ENCODE results near the gene GNA12.

GNA12 gene

DNA sequence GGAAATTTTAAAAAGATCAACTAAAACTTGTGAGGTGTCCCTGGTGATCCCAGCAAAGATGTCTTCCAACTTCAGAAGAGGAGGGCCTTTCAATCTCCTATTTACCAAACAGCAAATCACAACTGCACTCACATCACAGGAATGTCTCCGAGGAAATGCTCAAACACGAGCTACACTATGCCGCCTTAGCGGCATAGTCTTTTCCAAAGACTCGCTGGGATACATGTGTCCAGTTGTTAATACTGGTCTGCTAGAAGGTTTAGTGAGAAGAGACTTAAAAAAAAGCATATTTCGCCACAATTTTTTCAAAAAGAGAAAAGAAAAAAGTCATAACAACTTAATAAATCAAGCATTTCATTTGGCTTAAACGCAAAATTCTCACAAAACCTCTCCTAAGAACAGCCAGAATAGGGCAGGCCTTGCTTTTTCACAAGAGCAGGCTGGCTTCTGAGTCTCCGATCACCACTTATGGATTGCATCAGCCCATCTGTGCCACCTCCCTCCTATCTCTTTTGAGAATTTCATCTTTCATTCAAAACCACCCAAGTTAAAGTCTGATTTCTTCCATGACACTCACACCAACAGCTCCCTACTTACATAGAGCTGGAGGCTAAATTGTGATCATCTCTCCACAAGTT is 66.1 kb downstream of the GNA12 start:
- no peak for DNase-seq (ENCODE audit: low spot score)

DNA sequence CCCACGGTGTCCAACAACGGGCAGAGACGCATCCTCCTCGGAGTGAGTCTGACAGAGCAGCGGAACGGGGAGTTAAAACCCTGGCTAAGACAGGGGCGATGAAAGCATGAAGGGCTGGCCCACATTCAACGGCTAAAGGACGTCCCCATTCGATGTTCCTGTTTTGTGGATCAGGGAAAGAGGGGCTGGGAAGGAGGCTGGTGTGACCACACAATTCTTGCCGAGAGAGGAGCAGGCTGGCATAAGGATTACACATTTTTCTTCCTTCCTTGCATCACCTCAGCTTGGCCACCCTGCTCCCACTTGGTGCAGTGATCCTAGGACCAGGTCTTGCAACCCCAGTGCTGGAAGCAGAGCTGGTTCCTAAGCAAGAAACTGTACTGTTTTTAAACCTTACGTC is 67.7 kb downstream of the GNA12 start:
- no peak for DNase-seq (ENCODE audit: low spot score)

GRCh38 chr7:2775785-2776184 is 68.3 kb downstream of the GNA12 start:
- DNase-seq (ENCODE audit: low spot score), result no peak

GRCh38 chr7:2775376-2775775 is 68.7 kb downstream of the GNA12 start:
- no peak for DNase-seq (ENCODE audit: low spot score)

GRCh38 chr7:2774935-2775334 is 69.2 kb downstream of the GNA12 start:
- DNase-seq (ENCODE audit: low spot score), result no peak

GRCh38 chr7:2774280-2774679 is 69.8 kb downstream of the GNA12 start:
- DNase-seq (ENCODE audit: low spot score), result no peak

- DNase-seq (ENCODE audit: low spot score), result no peak
These were observed 70.5 kb downstream of the GNA12 start for GRCh38 chr7:2773608-2774007.

DNA sequence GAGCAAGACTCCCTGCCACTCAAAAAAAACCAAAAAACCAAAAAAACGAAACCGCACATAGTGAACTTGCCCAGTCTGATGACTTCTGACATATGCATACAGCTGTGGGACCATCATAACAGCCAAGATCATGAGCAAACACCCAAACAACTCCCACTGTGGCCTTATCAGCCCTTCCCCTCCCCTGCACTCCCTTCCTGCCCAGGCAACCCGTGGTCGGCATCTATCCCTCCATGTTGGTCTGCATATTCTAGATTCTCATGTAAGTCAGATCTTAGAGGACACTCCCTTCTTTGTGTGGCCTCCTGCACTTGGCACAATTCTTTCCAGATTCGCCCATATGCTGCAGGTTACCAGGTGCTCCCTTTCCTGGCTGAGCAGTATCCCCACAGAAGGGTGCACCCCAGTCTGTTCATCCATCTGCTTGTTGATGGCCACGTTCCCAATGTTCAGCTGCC is 72.8 kb downstream of the GNA12 start:
- no peak for DNase-seq (ENCODE audit: low spot score)

- no peak for DNase-seq (ENCODE audit: low spot score)
These were observed 79.5 kb downstream of the GNA12 start for GRCh38 chr7:2764621-2765020.

DNA sequence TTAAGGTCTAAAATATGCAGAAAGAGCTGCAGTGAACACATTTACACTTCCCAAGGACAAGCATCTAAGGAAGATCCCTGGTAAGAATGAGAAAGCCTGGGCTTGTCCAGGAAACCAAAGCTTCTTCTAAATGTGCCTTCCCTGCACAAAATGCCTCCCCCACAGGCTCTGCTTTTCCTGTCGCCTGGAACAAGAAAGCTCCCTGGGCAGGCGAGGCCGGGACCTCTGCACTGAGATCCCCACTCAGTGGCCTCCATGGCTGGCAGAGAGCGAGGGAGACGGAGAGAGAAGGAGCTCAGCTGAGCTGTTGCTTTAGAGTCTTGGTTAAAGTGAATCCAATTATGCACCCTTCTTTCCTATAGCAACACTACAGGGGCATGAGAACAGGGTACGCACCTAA is 80.5 kb downstream of the GNA12 start:
- DNase-seq (ENCODE audit: low spot score), result no peak

- no peak for DNase-seq (ENCODE audit: low spot score)
These were observed 82.2 kb downstream of the GNA12 start for GRCh38 chr7:2761801-2762497.

- DNase-seq (ENCODE audit: low spot score), result no peak
These were observed 82.9 kb downstream of the GNA12 start for GRCh38 chr7:2761131-2761624.

DNA sequence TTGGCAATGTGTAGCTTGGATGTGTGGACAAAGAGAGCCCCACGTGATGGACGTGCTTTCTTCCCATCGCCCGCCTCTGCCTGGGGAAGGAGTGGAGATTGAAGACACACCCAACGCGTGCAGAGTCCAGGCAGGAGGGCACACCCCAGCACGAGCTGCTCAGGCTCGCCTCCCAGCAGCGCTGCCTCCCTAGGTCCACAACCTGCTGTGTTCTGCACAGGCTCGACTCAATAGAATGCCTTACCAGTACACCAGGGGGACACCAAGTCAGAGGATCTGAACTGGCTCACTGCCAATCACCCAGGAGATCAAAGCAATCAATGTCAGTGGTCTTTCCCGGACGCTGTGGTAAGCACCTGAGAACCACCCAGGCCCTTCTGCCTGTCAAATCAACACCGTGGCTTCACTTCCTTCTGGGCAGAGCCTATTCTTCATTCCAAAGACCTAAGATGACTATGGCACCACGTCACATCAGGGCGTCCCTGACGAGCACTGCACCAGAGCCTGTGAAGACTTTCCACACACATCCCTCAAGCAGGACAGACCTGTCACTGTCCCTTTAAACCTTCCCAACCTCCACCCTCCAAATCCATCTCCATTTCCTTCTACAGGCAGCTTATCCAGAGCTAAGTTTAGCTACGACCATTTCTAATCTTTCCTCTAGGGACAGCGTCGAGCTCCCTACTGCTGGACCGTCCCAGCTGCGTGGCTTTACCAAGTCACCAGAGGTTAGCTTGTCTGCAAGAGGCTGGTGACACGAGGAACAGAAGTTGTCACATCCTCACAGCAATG is 83.8 kb downstream of the GNA12 start:
- no peak for DNase-seq (ENCODE audit: low spot score)

GRCh38 chr7:2759736-2760097 is 84.4 kb downstream of the GNA12 start:
- no peak for DNase-seq (ENCODE audit: low spot score)

- DNase-seq (ENCODE audit: low spot score), result no peak
These were observed 85.2 kb downstream of the GNA12 start for GRCh38 chr7:2758673-2759616.

- peak; percentile 61 for DNase-seq (ENCODE audit: low spot score)
These were observed 86.0 kb downstream of the GNA12 start for GRCh38 chr7:2757904-2758672.

- no peak for DNase-seq (ENCODE audit: low spot score)
These were observed 86.7 kb downstream of the GNA12 start for GRCh38 chr7:2757361-2757903.

DNA sequence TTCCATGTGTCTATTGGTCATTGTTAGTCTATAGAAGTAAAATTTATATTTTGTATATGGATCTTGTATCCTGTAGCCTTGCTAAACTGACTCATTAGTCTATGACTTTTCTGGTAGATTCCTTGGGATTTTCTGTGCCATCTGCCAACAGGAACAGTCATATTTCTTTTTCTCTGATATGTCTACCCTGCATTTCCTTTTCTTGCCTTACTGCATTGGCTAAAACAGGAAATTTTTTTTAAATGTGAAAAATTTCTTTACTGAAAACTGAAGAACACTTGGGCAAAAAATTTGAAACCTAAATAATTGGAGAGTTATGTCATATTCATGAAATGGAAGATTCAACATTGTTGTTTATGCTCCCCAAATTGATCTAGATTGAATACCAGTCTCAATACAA is 88.6 kb downstream of the GNA12 start:
- DNase-seq (ENCODE audit: low spot score), result no peak

DNA sequence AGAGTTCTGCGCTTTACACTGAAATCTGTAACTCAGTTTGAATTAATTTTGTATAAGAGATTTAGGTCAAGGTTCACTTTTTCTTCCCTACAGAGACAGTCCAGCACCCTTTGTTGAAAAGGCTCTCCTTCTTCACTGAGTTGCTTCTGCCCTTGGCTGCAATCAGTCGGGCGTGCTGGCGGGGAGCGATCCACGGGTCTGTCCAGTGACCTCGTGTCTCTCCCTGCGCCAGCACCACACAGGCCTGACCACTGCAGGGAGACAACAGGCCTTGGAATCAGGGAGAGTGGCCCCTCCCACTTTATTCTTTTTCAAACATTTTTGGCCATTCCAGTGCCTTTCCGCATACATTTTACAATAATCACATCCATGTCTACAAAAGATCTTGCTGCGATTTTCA is 89.2 kb downstream of the GNA12 start:
- no peak for DNase-seq (ENCODE audit: low spot score)

GRCh38 chr7:2754086-2754485 is 90.0 kb downstream of the GNA12 start:
- no peak for DNase-seq (ENCODE audit: low spot score)

- DNase-seq (ENCODE audit: low spot score), result no peak
These were observed 91.0 kb downstream of the GNA12 start for GRCh38 chr7:2753148-2753547.
